PC-9 (cell line): ENCODE measurements around the gene PDLIM7. TPM values are rescaled to one million over a fixed set of nuclear protein-coding genes. Genes with fewer than 3 reads are reported as not detected.
A peak's percentile ranks its signal among the peaks of the same experiment; 100 is the strongest.

Experiments used
- BruUV-seq: library from RNA; stranded (reverse); fragments of 400-500 nt; replicated peaks from 2 replicates; lab custom pipeline; 2021; lab: Mats Ljungman, UMichigan
- CTCF ChIA-PET: fragments of 300-600 bp; sonication (Branson Sonifier 250); formaldehyde crosslinking; loops from one replicate; lab custom pipeline; 2022; ENCODE audit warnings: antibody characterized with exemption; lab: Charles Lee
- POLR2A ChIA-PET: fragments of 300-600 bp; sonication (Branson Sonifier 250); formaldehyde crosslinking; loops from one replicate; lab custom pipeline; 2022; ENCODE audit warnings: antibody characterized with exemption; ENCODE audit not compliant: unreplicated experiment; lab: Charles Lee
- DNase-seq, 2 experiments: peaks; one replicate each; pipeline versions ENCODE4 v3.0.0 to v3.0.0-alpha.2; 2015 to 2022; ENCODE audit warnings: mixed read lengths in 1 of 2
- H2AFZ ChIP-seq: fragments of 200-600 bp; sonication (generic); 2 replicates; pipeline ENCODE4 v1.8.1; 2017; ENCODE audit warnings: antibody characterized with exemption
- H3F3A ChIP-seq: fragments of 200-600 bp; sonication (generic); 2 replicates; pipeline ENCODE4 v1.8.1; 2017; ENCODE audit warnings: antibody characterized with exemption, mild to moderate bottlenecking, low read depth; ENCODE audit not compliant: insufficient read depth
- H3K27ac ChIP-seq: fragments of 200-600 bp; sonication (generic); 2 replicates; pipeline ENCODE4 v1.6.1; 2016; ENCODE audit warnings: mixed run types
- H3K27me3 ChIP-seq: fragments of 200-600 bp; sonication (generic); 2 replicates; pipeline ENCODE4 v1.6.1; 2016; ENCODE audit warnings: low read depth, mixed run types; ENCODE audit not compliant: insufficient read depth
- H3K36me3 ChIP-seq: fragments of 200-600 bp; sonication (generic); 2 replicates; pipeline ENCODE4 v1.6.1; 2016; ENCODE audit warnings: low read depth, mixed run types
- H3K4me1 ChIP-seq: fragments of 200-600 bp; sonication (generic); replicated peaks from 2 replicates; pipeline ENCODE4 v1.6.1; 2016; ENCODE audit warnings: mixed run types; ENCODE audit not compliant: insufficient read depth
- H3K4me2 ChIP-seq: fragments of 200-600 bp; sonication (generic); 2 replicates; pipeline ENCODE4 v1.6.1; 2017; ENCODE audit warnings: mixed run types
- H3K4me3 ChIP-seq: fragments of 200-600 bp; sonication (generic); 2 replicates; pipeline ENCODE4 v1.6.1; 2016; ENCODE audit warnings: mixed run types
- H3K79me2 ChIP-seq: fragments of 200-600 bp; sonication (generic); 2 replicates; pipeline ENCODE4 v1.6.1; 2017; ENCODE audit warnings: low read depth, mixed run types
- H3K9me2 ChIP-seq: fragments of 200-600 bp; sonication (generic); 2 replicates; pipeline ENCODE4 v1.8.1; 2017; ENCODE audit warnings: mild to moderate bottlenecking; ENCODE audit not compliant: insufficient read depth
- H3K9me3 ChIP-seq: fragments of 200-600 bp; sonication (generic); 2 replicates; pipeline ENCODE4 v1.8.1; 2016; ENCODE audit warnings: low read depth; ENCODE audit not compliant: insufficient read depth
- H4K20me1 ChIP-seq: fragments of 200-600 bp; sonication (generic); 2 replicates; pipeline ENCODE4 v1.8.1; 2017; ENCODE audit not compliant: insufficient read depth
- CTCF ChIP-seq: fragments of 200-600 bp; sonication (generic); conservative IDR thresholded peaks from 2 replicates; pipeline ENCODE4 v1.6.1; 2017; ENCODE audit warnings: mixed run types, antibody characterized with exemption, mild to moderate bottlenecking, moderate library complexity
- EZH2 ChIP-seq: fragments of 200-600 bp; sonication (generic); IDR thresholded peaks from 2 replicates; pipeline ENCODE4 v1.8.0; 2017; ENCODE audit warnings: antibody characterized with exemption, low read depth
- intact Hi-C: fragments of 100-400 bp; cut with micrococcal nuclease; formaldehyde crosslinking; loops from one replicate; pipeline ENCODE4 v1.10.0; 2022; ENCODE audit not compliant: unreplicated experiment
- total RNA-seq: library from RNA; stranded (reverse); gene quantifications from 2 replicates; pipeline ENCODE4 v1.2.3, GENCODE V29; 2021

PDLIM7 gene
- total RNA-seq, 1 experiment from 2014 or later: 167 TPM

- ChIA-PET POLR2A (interaction anchor here (2.1 kb wide), 1 partner anchor 22 kb away, joined by 6 read pairs; no protein-coding TSS in a partner anchor), CTCF (interaction anchor here (0.7 to 1.0 kb wide), 2 partner anchors 18 to 28 kb away, joined by 4 read pairs; no protein-coding TSS in a partner anchor)
- no peaks in the 10 kb centered on the region for H3K9me2 ChIP-seq
- no peak within 1 kb of the TSS for H3K27ac ChIP-seq
- H3K4me1 ChIP-seq: peaks cover 22% of the 10 kb centered on the region
- no peak for TF ChIP-seq EZH2
- TF ChIP-seq CTCF: no peak
- peaks cover 46% of the 10 kb centered on the region for H3F3A ChIP-seq
- no peaks in the 10 kb centered on the region for H3K36me3 ChIP-seq
- H3K4me2 ChIP-seq: peak within 1 kb of the TSS; percentile 97
- H2AFZ ChIP-seq: 0 out of 2 replicates have a peak within 1 kb of the TSS, but pooled peaks have one; percentile 63
- peak within 1 kb of the TSS; percentile 79 for H3K4me3 ChIP-seq
- BruUV-seq: no TSS peak
- H3K9me3 ChIP-seq: no peaks in the 10 kb centered on the region
- peaks cover 21% of the 10 kb centered on the region; the same call in 1 of the 2 replicates for H3K79me2 ChIP-seq
- DNase-seq: no peak
- intact Hi-C loops: loop anchor here (2.0 kb wide), 1 partner anchor 21 kb away; no protein-coding TSS in a partner anchor
- peaks cover 19% of the 10 kb centered on the region for H4K20me1 ChIP-seq
- H3K27me3 ChIP-seq: no peaks in the 10 kb centered on the region
Observed at GRCh38 chr5:177473443-177474001, 23.9 kb downstream of the PDLIM7 start, which contains the start of gene DBN1. Gene DBN1, minus strand, starts transcription at chr5:177473634. Its CDS starts 113 bp downstream, at chr5:177473521.

GRCh38 chr5:177472460-177473442, 24.7 kb downstream of the PDLIM7 start:
- H3K36me3 ChIP-seq: no peaks in the 10 kb centered on the region
- no peaks in the 10 kb centered on the region for H3K27me3 ChIP-seq
- no peaks in the 10 kb centered on the region for H3K9me2 ChIP-seq
- H4K20me1 ChIP-seq: peaks cover 24% of the 10 kb centered on the region
- peaks cover 22% of the 10 kb centered on the region for H3K4me1 ChIP-seq
- intact Hi-C loops: no loop called here
- peak overlapping the region; percentile 79 for H3K4me3 ChIP-seq
- H3K4me2 ChIP-seq: peak overlapping the region; percentile 97
- ChIA-PET CTCF (interaction anchor here (0.7 to 1.1 kb wide), 2 partner anchors 13 to 15 kb away, joined by 3 read pairs; no protein-coding TSS in a partner anchor), POLR2A (interaction anchor here (0.6 to 2.1 kb wide), 3 partner anchors 17 to 25 kb away, joined by 3 to 6 read pairs (median 5); no protein-coding TSS in a partner anchor)
- H3K9me3 ChIP-seq: no peaks in the 10 kb centered on the region
- H2AFZ ChIP-seq: 0 out of 2 replicates have a peak overlapping the region, but pooled peaks have one; percentile 63
- DNase-seq: peak in 1 of 2 experiments; percentile 53
- peaks cover 21% of the 10 kb centered on the region; the same call in 1 of the 2 replicates for H3K79me2 ChIP-seq
- H3F3A ChIP-seq: peaks cover 40% of the 10 kb centered on the region
- no TSS peak for BruUV-seq
- H3K27ac ChIP-seq: no peak overlapping the region
- TF ChIP-seq CTCF (no peak), EZH2 (no peak)
